ENCODE results near the gene PDE7B. TPM values are rescaled to one million over a fixed set of nuclear protein-coding genes. Genes with fewer than 3 reads are reported as not detected.
A peak's percentile ranks its signal among the peaks of the same experiment; 100 is the strongest.

PDE7B gene
- total RNA-seq, 1 experiment from 2014 or later = not detected

DNA sequence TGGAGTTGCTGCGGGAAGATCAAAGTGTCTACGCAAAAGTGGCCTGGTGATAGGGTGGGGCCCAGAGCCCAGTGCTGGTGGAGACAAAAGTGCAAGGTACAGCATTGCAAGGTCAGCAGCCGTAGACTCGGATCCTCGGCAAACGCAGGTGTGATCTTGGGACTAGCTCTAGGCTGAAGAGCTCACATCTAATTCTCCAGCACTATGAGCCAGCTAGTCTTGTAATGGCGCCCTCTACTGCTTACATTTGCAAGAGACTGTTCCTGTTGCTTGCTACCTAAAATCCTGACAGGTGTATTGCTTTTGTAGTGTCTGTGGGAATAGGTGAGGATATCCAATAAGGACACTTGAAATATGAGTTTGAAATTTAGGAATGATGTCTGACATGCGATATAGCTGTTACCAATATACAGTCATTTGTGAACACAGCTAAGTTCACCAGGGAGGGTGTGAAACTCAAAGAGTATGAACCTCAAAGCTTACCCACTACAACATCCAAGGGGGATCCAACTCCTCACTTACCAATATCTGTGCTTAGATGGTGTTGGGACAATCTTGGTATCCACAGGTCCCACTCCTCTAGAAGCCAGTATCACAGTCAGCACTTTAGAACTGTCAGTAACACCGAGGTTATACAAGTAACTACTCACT is 58.4 kb downstream of the PDE7B start:
- Histone ChIP-seq H3K9me3 (ENCODE audit: low read depth, low read length, poor library complexity, severe bottlenecking) (no peaks in the 10 kb centered on the region), H3K27ac (ENCODE audit: low read depth, low read length, poor library complexity, severe bottlenecking) (no peak overlapping the region), H3K36me3 (ENCODE audit: insufficient read depth, low read length, poor library complexity, severe bottlenecking) (no peaks in the 10 kb centered on the region), H3K4me1 (ENCODE audit: insufficient read depth, low read length, poor library complexity, severe bottlenecking) (no peaks in the 10 kb centered on the region), H3K27me3 (replicated peaks; ENCODE audit: insufficient read depth, low read depth, low read length, poor library complexity) (peaks cover 4% of the 10 kb centered on the region), H3K4me3 (ENCODE audit: low read depth, low read length, poor library complexity, severe bottlenecking) (no peak overlapping the region)
- TF ChIP-seq EZH2 (IDR thresholded peaks at IDR 0.05; ENCODE audit: borderline replicate concordance, low read depth, low read length, poor library complexity, severe bottlenecking) = no peak
- TF ChIP-seq, protein P1, sequence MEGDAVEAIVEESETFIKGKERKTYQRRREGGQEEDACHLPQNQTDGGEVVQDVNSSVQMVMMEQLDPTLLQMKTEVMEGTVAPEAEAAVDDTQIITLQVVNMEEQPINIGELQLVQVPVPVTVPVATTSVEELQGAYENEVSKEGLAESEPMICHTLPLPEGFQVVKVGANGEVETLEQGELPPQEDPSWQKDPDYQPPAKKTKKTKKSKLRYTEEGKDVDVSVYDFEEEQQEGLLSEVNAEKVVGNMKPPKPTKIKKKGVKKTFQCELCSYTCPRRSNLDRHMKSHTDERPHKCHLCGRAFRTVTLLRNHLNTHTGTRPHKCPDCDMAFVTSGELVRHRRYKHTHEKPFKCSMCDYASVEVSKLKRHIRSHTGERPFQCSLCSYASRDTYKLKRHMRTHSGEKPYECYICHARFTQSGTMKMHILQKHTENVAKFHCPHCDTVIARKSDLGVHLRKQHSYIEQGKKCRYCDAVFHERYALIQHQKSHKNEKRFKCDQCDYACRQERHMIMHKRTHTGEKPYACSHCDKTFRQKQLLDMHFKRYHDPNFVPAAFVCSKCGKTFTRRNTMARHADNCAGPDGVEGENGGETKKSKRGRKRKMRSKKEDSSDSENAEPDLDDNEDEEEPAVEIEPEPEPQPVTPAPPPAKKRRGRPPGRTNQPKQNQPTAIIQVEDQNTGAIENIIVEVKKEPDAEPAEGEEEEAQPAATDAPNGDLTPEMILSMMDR (conservative IDR thresholded peaks at IDR 0.05; ENCODE audit: low read depth, low read length) = peak; percentile 81
- ChIA-PET CTCF (interaction anchor here (0.6 to 1.0 kb wide), 9 partner anchors 13 to 374 kb away, joined by 3 to 12 read pairs (median 3); no protein-coding TSS in a partner anchor), POLR2A (ENCODE audit: low non-redundant PET) (no interaction called here)
- peak; percentile 60 for DNase-seq (ENCODE audit: low spot score)
- BruUV-seq (replicated peaks) = no TSS peak
- intact Hi-C loops (cut with micrococcal nuclease; ENCODE audit: unreplicated experiment) = loop anchor here (1.0 to 10.0 kb wide), 3 partner anchors 233 to 374 kb away; no protein-coding TSS in a partner anchor

DNA sequence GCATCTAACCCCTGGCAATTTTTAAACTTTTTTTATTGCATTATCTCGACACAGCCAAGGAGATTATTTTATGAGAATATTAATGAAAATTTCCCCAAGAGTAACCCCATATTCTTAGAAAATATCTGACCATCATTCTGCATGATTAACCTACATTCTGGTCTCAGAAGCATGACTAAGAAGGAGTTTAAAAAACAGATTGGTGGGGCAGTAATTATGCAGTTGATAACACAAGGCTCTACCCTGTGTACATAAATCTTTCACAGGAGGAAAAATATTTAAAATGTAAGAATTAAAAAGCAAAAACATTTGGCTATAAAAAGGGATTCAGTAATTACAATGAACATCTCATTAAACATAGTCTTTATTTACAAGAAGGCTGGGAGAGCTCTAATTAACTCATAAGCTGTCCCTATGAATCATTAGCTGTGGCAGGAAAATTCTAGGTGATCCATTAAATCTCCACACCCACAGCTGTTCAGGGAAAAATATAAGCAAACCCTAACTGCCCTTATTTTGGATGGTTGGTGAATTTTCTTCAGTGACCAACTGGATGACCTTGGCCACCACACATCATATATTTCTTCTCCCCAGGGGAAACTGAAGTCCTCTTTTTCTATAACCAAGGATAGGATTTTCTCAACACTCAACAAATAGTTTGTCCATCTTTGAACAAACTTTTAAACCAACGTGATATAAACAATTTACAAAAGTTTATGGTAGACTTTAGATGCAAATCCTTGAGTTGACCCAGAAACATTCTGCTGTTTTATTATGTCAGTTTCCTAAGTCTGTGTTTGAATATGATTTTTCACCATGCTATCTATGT is 59.5 kb downstream of the PDE7B start:
- Histone ChIP-seq H3K4me1 (ENCODE audit: insufficient read depth, low read length, poor library complexity, severe bottlenecking) (no peaks in the 10 kb centered on the region), H3K4me3 (ENCODE audit: low read depth, low read length, poor library complexity, severe bottlenecking) (no peak overlapping the region), H3K27ac (ENCODE audit: low read depth, low read length, poor library complexity, severe bottlenecking) (no peak overlapping the region), H3K9me3 (ENCODE audit: low read depth, low read length, poor library complexity, severe bottlenecking) (no peaks in the 10 kb centered on the region), H3K27me3 (replicated peaks; ENCODE audit: insufficient read depth, low read depth, low read length, poor library complexity) (peaks cover 8% of the 10 kb centered on the region), H3K36me3 (ENCODE audit: insufficient read depth, low read length, poor library complexity, severe bottlenecking) (no peaks in the 10 kb centered on the region)
- no peak for TF ChIP-seq EZH2 (IDR thresholded peaks at IDR 0.05; ENCODE audit: borderline replicate concordance, low read depth, low read length, poor library complexity, severe bottlenecking)
- TF ChIP-seq, protein P1 (conservative IDR thresholded peaks at IDR 0.05; ENCODE audit: low read depth, low read length) = no peak
- ChIA-PET CTCF (no interaction called here), POLR2A (ENCODE audit: low non-redundant PET) (no interaction called here)
- intact Hi-C loops (cut with micrococcal nuclease; ENCODE audit: unreplicated experiment) = loop anchor here (10.0 kb wide), 1 partner anchor 314 kb away; no protein-coding TSS in a partner anchor
- BruUV-seq (replicated peaks) = no TSS peak
- DNase-seq (ENCODE audit: low spot score) = no peak

DNA sequence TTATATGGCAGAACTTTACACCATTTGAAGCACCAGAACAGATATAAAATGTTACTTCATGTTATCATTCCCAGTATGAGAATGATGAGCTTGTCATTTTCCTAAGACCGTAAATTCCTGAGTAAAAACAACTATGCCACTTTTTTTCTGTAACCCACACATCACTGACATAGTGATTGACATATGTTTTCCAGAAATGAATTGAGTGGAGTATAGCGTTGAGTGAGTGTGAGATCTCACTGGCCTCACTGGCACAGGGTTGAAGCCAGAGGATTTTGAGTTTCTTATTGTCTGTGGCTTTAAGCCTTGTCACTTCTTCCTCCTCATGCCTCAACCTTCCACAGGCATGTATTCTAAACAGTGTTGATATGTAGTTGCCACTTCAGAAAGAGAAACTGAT is 62.3 kb downstream of the PDE7B start:
- DNase-seq (ENCODE audit: low spot score) = no peak
- intact Hi-C loops (cut with micrococcal nuclease; ENCODE audit: unreplicated experiment) = loop anchor here (10.0 kb wide), 1 partner anchor 311 kb away; no protein-coding TSS in a partner anchor
- ChIA-PET CTCF (no interaction called here), POLR2A (ENCODE audit: low non-redundant PET) (no interaction called here)
- no TSS peak for BruUV-seq (replicated peaks)
- Histone ChIP-seq H3K27ac (ENCODE audit: low read depth, low read length, poor library complexity, severe bottlenecking) (no peak overlapping the region), H3K4me3 (ENCODE audit: low read depth, low read length, poor library complexity, severe bottlenecking) (no peak overlapping the region), H3K9me3 (ENCODE audit: low read depth, low read length, poor library complexity, severe bottlenecking) (no peaks in the 10 kb centered on the region), H3K27me3 (replicated peaks; ENCODE audit: insufficient read depth, low read depth, low read length, poor library complexity) (peaks cover 18% of the 10 kb centered on the region), H3K36me3 (ENCODE audit: insufficient read depth, low read length, poor library complexity, severe bottlenecking) (no peaks in the 10 kb centered on the region), H3K4me1 (ENCODE audit: insufficient read depth, low read length, poor library complexity, severe bottlenecking) (no peaks in the 10 kb centered on the region)
- TF ChIP-seq, protein P1 (conservative IDR thresholded peaks at IDR 0.05; ENCODE audit: low read depth, low read length) = no peak
- no peak for TF ChIP-seq EZH2 (IDR thresholded peaks at IDR 0.05; ENCODE audit: borderline replicate concordance, low read depth, low read length, poor library complexity, severe bottlenecking)

All from A673 (cell line).